ENCODE measurements around the gene GRB10. TPM values are rescaled to one million over a fixed set of nuclear protein-coding genes. Genes with fewer than 3 reads are reported as not detected.

GRB10 gene
- total RNA-seq, 1 donor from 2014 or later, result not detected

- H3K27me3 Mint-ChIP-seq, result peaks cover 7% of the 10 kb centered on the region
- no peak overlapping the region for H3K4me3 Mint-ChIP-seq
- TF ChIP-seq CTCF (IDR thresholded peaks at IDR 0.05), result no peak
- intact Hi-C loops (cut with micrococcal nuclease), result no loop called here
- no peak overlapping the region for H3K27ac Mint-ChIP-seq
- no peaks in the 10 kb centered on the region for H3K36me3 Mint-ChIP-seq (ENCODE audit: low read depth)
- no peaks in the 10 kb centered on the region for H3K4me1 Mint-ChIP-seq
- DNase-seq (no peak), ATAC-seq (ENCODE audit: low read depth) (no peak)
- ChIA-PET CTCF (no interaction called here), POLR2A (no interaction called here)
- no peaks in the 10 kb centered on the region for H3K9me3 Mint-ChIP-seq
Measured at GRCh38 chr7:50771120-50772002, 11.3 kb downstream of the GRB10 start.

GRCh38 chr7:50768485-50769474 is 13.9 kb downstream of the GRB10 start:
- DNase-seq, result no peak
- intact Hi-C loops (cut with micrococcal nuclease), result no loop called here
- peaks cover 4% of the 10 kb centered on the region for H3K27me3 Mint-ChIP-seq
- no peak overlapping the region for H3K27ac Mint-ChIP-seq
- ATAC-seq (ENCODE audit: low read depth), result no peak
- no peaks in the 10 kb centered on the region for H3K4me1 Mint-ChIP-seq
- POLR2A ChIA-PET, result no interaction called here
- TF ChIP-seq CTCF (IDR thresholded peaks at IDR 0.05), result no peak
- no peaks in the 10 kb centered on the region for H3K36me3 Mint-ChIP-seq (ENCODE audit: low read depth)
- no peak overlapping the region for H3K4me3 Mint-ChIP-seq
- no peaks in the 10 kb centered on the region for H3K9me3 Mint-ChIP-seq
- CTCF ChIA-PET, result no interaction called here

- H3K4me1 Mint-ChIP-seq, result no peaks in the 10 kb centered on the region
- TF ChIP-seq CTCF (IDR thresholded peaks at IDR 0.05), result no peak
- H3K4me3 Mint-ChIP-seq, result no peak overlapping the region
- no peak for ATAC-seq (ENCODE audit: low read depth)
- intact Hi-C loops (cut with micrococcal nuclease), result no loop called here
- no peaks in the 10 kb centered on the region for H3K9me3 Mint-ChIP-seq
- POLR2A ChIA-PET, result no interaction called here
- H3K27me3 Mint-ChIP-seq, result peaks cover 4% of the 10 kb centered on the region
- no peak for DNase-seq
- CTCF ChIA-PET, result no interaction called here
- H3K27ac Mint-ChIP-seq, result no peak overlapping the region
- H3K36me3 Mint-ChIP-seq (ENCODE audit: low read depth), result no peaks in the 10 kb centered on the region
Measured at GRCh38 chr7:50766849-50767207, 15.9 kb downstream of the GRB10 start.

- Mint-ChIP-seq H3K27me3 (no peaks in the 10 kb centered on the region), H3K4me3 (no peak overlapping the region), H3K36me3 (ENCODE audit: low read depth) (no peaks in the 10 kb centered on the region), H3K4me1 (no peaks in the 10 kb centered on the region), H3K9me3 (no peaks in the 10 kb centered on the region), H3K27ac (no peak overlapping the region)
- ChIA-PET POLR2A (no interaction called here), CTCF (no interaction called here)
- TF ChIP-seq CTCF (IDR thresholded peaks at IDR 0.05), result no peak
- DNase-seq (no peak), ATAC-seq (ENCODE audit: low read depth) (no peak)
- intact Hi-C loops (cut with micrococcal nuclease), result no loop called here
Measured at GRCh38 chr7:50766106-50766848, 16.4 kb downstream of the GRB10 start.

Data from activated B cell treated with CpG ODN at 0.5 μM for 24 hours (primary cell).